ENCODE results near the gene ATG2A.

DNA sequence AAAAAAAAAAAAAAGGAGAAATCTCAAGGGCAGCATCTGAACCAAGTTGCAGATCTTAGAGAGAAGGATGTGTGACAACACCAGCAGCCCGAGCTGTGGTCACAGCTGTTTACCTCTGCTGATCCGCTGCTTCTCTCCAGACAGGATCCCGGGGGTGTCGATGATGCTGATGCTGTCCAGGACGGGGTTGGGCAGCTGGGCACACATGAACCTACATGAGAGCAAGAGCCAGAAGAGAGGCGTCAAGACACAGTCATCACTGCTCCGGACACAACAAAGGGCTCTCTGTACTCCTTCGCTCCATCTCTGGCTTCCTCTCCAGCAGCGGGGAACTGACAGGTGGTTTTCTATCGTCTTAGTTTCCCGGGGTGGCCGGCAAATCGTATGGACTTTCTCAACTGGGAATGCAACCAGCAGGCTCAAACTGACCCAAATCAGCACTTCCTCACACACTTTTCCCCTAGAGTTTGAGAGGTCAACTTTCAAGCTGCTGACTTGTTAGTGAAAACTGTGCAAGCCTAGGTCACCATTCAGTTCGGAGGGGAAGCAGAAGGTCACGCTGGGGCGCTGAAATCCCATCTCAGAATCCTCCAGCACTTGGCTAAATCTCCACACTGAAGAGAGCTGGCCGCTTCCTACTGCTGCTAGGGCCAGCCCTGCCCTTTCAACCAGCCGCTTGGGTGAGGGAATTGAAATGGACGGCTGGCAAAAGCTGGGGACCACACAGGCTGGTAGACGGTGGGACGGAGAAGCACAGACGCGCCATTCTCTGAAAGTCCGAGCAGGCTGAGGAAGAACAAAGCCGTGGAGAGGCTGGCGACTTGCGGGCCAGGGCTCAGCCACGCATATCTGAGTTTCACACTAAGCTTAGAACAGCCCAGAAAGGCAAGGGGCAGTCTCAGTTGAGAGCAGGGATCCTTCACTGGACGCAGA, 42.4 kb downstream of the ATG2A start:
- TF ChIP-seq, protein P1, sequence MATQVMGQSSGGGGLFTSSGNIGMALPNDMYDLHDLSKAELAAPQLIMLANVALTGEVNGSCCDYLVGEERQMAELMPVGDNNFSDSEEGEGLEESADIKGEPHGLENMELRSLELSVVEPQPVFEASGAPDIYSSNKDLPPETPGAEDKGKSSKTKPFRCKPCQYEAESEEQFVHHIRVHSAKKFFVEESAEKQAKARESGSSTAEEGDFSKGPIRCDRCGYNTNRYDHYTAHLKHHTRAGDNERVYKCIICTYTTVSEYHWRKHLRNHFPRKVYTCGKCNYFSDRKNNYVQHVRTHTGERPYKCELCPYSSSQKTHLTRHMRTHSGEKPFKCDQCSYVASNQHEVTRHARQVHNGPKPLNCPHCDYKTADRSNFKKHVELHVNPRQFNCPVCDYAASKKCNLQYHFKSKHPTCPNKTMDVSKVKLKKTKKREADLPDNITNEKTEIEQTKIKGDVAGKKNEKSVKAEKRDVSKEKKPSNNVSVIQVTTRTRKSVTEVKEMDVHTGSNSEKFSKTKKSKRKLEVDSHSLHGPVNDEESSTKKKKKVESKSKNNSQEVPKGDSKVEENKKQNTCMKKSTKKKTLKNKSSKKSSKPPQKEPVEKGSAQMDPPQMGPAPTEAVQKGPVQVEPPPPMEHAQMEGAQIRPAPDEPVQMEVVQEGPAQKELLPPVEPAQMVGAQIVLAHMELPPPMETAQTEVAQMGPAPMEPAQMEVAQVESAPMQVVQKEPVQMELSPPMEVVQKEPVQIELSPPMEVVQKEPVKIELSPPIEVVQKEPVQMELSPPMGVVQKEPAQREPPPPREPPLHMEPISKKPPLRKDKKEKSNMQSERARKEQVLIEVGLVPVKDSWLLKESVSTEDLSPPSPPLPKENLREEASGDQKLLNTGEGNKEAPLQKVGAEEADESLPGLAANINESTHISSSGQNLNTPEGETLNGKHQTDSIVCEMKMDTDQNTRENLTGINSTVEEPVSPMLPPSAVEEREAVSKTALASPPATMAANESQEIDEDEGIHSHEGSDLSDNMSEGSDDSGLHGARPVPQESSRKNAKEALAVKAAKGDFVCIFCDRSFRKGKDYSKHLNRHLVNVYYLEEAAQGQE (IDR thresholded peaks at IDR 0.05; ENCODE audit: low read depth), result no peak
- TF ChIP-seq, protein P2, sequence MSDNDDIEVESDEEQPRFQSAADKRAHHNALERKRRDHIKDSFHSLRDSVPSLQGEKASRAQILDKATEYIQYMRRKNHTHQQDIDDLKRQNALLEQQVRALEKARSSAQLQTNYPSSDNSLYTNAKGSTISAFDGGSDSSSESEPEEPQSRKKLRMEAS (IDR thresholded peaks at IDR 0.05), result no peak
- TF ChIP-seq, protein P3, sequence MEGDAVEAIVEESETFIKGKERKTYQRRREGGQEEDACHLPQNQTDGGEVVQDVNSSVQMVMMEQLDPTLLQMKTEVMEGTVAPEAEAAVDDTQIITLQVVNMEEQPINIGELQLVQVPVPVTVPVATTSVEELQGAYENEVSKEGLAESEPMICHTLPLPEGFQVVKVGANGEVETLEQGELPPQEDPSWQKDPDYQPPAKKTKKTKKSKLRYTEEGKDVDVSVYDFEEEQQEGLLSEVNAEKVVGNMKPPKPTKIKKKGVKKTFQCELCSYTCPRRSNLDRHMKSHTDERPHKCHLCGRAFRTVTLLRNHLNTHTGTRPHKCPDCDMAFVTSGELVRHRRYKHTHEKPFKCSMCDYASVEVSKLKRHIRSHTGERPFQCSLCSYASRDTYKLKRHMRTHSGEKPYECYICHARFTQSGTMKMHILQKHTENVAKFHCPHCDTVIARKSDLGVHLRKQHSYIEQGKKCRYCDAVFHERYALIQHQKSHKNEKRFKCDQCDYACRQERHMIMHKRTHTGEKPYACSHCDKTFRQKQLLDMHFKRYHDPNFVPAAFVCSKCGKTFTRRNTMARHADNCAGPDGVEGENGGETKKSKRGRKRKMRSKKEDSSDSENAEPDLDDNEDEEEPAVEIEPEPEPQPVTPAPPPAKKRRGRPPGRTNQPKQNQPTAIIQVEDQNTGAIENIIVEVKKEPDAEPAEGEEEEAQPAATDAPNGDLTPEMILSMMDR (IDR thresholded peaks at IDR 0.05 in 2 of 3, conservative IDR thresholded peaks at IDR 0.05 in 1 of 3; ENCODE audit: borderline replicate concordance in 1 of 3, insufficient read depth in 1 of 3, low read depth in 2 of 3, low read length in 2 of 3), result no peak
- TF ChIP-seq ZNF274 (IDR thresholded peaks at IDR 0.05; ENCODE audit: low read depth, low read length) (no peak), POLR2A (IDR thresholded peaks at IDR 0.05; ENCODE audit: borderline replicate concordance, extremely low read depth, insufficient read depth, insufficient read length) (no peak), ELF1 (IDR thresholded peaks at IDR 0.05; ENCODE audit: borderline replicate concordance, low read depth) (no peak), EZH2 (IDR thresholded peaks at IDR 0.05) (no peak)

Measured in HCT116 (cell line).